Psoas muscle (tissue), 8 donors: ENCODE results near the gene TMCO2. TPM values are rescaled to one million over a fixed set of nuclear protein-coding genes. Genes with fewer than 3 reads are reported as not detected.

Experiments
- ATAC-seq, 4 donors: fragments of 200-7000 bp; cut with Tn5 transposase; one replicate each; pipeline ENCODE4 v1.9.1; 2020; ENCODE audit warnings: moderate library complexity in 3 of 4, mild to moderate bottlenecking in 2 of 4
- DNase-seq, 2 donors: peaks; one replicate each; pipeline ENCODE4 v3.0.0-alpha.2; 2020
- H3K27ac ChIP-seq: fragments of 200-600 bp; one replicate; pipeline ENCODE4 v1.8.0; 2022
- H3K27me3 ChIP-seq, 3 donors: fragments of 200-600 bp in 1 of 3; one replicate each; pipeline versions ENCODE4 v1.6.1 to v1.8.0; 2013 to 2022; ENCODE audit warnings: low read length in 2 of 3, mild to moderate bottlenecking in 2 of 3, moderate library complexity in 1 of 3; ENCODE audit not compliant: insufficient read depth in 3 of 3
- H3K36me3 ChIP-seq, 2 donors: fragments of 200-600 bp in 1 of 2; one replicate each; pipeline versions ENCODE4 v1.6.1 to v1.8.0; 2013 to 2022; ENCODE audit warnings: low read depth in 1 of 2, mild to moderate bottlenecking in 1 of 2, moderate library complexity in 1 of 2; ENCODE audit not compliant: insufficient read depth in 1 of 2
- H3K4me1 ChIP-seq: fragments of 200-600 bp; one replicate; pipeline ENCODE4 v1.8.0; 2022
- H3K4me3 ChIP-seq: fragments of 200-600 bp; one replicate; pipeline ENCODE4 v1.8.0; 2022; ENCODE audit warnings: mild to moderate bottlenecking
- H3K9me3 ChIP-seq: fragments of 200-600 bp; one replicate; pipeline ENCODE4 v1.8.0; 2022
- WGBS, 3 donors: extraction: QIAGEN DNeasy Blood & Tissue Kit; methylation state at CpG; one replicate each; pipeline versions ENCODE4 v1.1.6 to v1.1.7; 2013; 5-methylcytosine and 5-hydroxymethylcytosine counted together
- intact Hi-C, 2 donors: fragments of 100-400 bp; cut with DNase I; formaldehyde crosslinking; loops; one replicate each; pipeline versions ENCODE4 v1.11.0 to v1.14.2; 2022
- polyA plus RNA-seq, 3 donors: library from polyadenylated mRNA; stranded (reverse); fragments of 200-250 nt; gene quantifications; one replicate each; pipeline ENCODE4 v1.2.3, GENCODE V29; 2013
- total RNA-seq, 4 donors: library from RNA; stranded (reverse); fragmentation: NEBNext Ultra II Directional in 2 of 4; extraction: Animal tissue kit (Norgen Biotek cat#: 25700) in 2 of 4; gene quantifications; one replicate each; pipeline versions ENCODE4 v1.2.1 to v1.2.4, GENCODE V29; 2021 to 2023
- TF ChIP-seq, protein P1 (sequence below): fragments of 200-600 bp; IDR thresholded peaks from one replicate; pipeline ENCODE4 v1.8.0; 2022; ENCODE audit warnings: antibody characterized with exemption
- donor health status: healthy with polysubstance abuse.
- donor health status: DM: no; HTN: no; CAD: no; lungs with moderate emphysema.
- donor health status: Bipolar disorder and iron deficiency.
- donor health status: healthy.
- donor health status: DM: yes; HTN: yes; CAD: no.
- donor health status: DM: no; HTN: no; CAD: no.
- donor health status: DM: no; HTN: no; CAD: no.
- donor health status: DM: yes; HTN: yes; CAD: no.

TMCO2 gene
- total and polyA plus RNA-seq, 7 donors: 0.19 TPM; not detected in 6

GRCh38 chr1:40244138-40244744, 3.5 kb upstream of the TMCO2 start:
- H3K27ac ChIP-seq: no peak overlapping the region
- DNase-seq (no peak), ATAC-seq (no peak)
- no peak overlapping the region for H3K4me3 ChIP-seq
- H3K27me3 ChIP-seq: no peaks in the 10 kb centered on the region
- peaks cover 3 to 5% of the 10 kb centered on the region in 2 donors for H3K36me3 ChIP-seq
- TF ChIP-seq, protein P1, sequence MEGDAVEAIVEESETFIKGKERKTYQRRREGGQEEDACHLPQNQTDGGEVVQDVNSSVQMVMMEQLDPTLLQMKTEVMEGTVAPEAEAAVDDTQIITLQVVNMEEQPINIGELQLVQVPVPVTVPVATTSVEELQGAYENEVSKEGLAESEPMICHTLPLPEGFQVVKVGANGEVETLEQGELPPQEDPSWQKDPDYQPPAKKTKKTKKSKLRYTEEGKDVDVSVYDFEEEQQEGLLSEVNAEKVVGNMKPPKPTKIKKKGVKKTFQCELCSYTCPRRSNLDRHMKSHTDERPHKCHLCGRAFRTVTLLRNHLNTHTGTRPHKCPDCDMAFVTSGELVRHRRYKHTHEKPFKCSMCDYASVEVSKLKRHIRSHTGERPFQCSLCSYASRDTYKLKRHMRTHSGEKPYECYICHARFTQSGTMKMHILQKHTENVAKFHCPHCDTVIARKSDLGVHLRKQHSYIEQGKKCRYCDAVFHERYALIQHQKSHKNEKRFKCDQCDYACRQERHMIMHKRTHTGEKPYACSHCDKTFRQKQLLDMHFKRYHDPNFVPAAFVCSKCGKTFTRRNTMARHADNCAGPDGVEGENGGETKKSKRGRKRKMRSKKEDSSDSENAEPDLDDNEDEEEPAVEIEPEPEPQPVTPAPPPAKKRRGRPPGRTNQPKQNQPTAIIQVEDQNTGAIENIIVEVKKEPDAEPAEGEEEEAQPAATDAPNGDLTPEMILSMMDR: no peak
- no peaks in the 10 kb centered on the region for H3K9me3 ChIP-seq
- WGBS, 3 donors: 65 to 69% (median 66%) methylated on average over 4 of the region's 4 CpGs
- no peaks in the 10 kb centered on the region for H3K4me1 ChIP-seq
- intact Hi-C loops: no loop called here

DNA sequence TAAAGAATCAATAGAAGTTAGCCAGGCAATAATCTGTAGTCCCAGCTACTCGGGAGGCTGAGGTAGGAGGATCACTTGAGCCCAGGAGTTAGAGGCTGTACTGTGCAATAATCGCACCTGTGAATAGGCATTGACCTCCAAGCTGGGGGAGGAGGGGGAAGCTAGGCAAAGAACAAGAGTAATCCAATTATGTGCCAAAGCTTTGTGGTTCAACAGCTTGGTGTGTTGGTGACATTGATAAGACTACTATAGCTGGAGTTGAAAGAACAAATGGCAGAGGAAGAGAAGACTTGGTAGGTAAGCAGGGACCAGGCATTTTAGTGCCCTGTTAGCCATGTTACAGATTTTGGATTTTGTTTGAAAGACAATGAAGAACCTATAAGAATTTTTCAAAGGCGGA, 2.1 kb upstream of the TMCO2 start:
- Histone ChIP-seq H3K27me3 (no peaks in the 10 kb centered on the region), H3K9me3 (no peaks in the 10 kb centered on the region), H3K4me3 (no peak overlapping the region), H3K27ac (no peak overlapping the region), H3K36me3 (no peaks in the 10 kb centered on the region), H3K4me1 (no peaks in the 10 kb centered on the region)
- intact Hi-C loops: no loop called here
- ATAC-seq (no peak), DNase-seq (no peak)
- TF ChIP-seq, protein P1: no peak
- WGBS, 3 donors: 92 to 98% (median 97%) methylated on average over 3 of the region's 3 CpGs

DNA sequence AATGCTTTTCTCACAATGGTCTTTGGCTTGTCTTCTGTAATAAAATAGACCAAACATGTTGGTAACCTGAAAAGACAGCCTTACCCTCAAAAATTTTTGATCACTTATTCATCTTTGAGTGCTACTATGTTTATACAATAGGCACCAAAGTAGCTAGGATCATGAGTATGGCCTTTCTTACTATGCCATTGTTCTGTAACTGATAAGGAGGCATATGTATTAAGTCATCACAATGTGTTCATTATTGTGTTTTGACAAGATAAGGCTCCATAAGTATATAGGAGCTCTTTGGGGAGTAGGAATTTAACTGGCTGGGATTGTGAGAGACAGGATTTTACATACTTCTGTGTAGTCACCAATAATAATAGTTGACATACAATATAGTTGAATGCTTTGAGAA, 675 bp downstream of the TMCO2 start:
- Histone ChIP-seq H3K4me1 (no peaks in the 10 kb centered on the region), H3K27ac (no peak overlapping the region), H3K9me3 (no peaks in the 10 kb centered on the region), H3K4me3 (no peak overlapping the region), H3K36me3 (no peaks in the 10 kb centered on the region), H3K27me3 (no peaks in the 10 kb centered on the region)
- TF ChIP-seq, protein P1: no peak
- no peak for DNase-seq
- intact Hi-C loops: no loop called here
- ATAC-seq: no peak

GRCh38 chr1:40251456-40251855, 3.7 kb downstream of the TMCO2 start:
- DNase-seq: no peak
- peaks cover 15% of the 10 kb centered on the region for H3K4me1 ChIP-seq
- no peaks in the 10 kb centered on the region for H3K36me3 ChIP-seq
- no peak overlapping the region for H3K27ac ChIP-seq
- TF ChIP-seq, protein P1: no peak
- 76 to 80% (median 77%) methylated on average over 4 of the region's 4 CpGs for whole genome bisulfite sequencing, 3 donors
- no peaks in the 10 kb centered on the region for H3K27me3 ChIP-seq
- intact Hi-C loops: loop anchor here in 1 of 2 donors (10.0 kb wide), 2 partner anchors 87 to 207 kb away; partner anchors contain the start of genes CAP1 and RLF
- H3K9me3 ChIP-seq: no peaks in the 10 kb centered on the region
- H3K4me3 ChIP-seq: no peak overlapping the region
- no peak for ATAC-seq

- intact Hi-C loops: loop anchor here in 1 of 2 donors (10.0 kb wide), 2 partner anchors 88 to 208 kb away; partner anchors contain the start of genes CAP1 and RLF
- H3K4me3 ChIP-seq: no peak overlapping the region
Observed at GRCh38 chr1:40252601-40253000, 4.9 kb downstream of the TMCO2 start.

More at GRCh38 chr1:40252601-40253000, 4.9 kb downstream of the TMCO2 start:
- DNase-seq (no peak), ATAC-seq (no peak)
- no peaks in the 10 kb centered on the region for H3K36me3 ChIP-seq
- 59 to 88% (median 88%) methylated on average over 2 of the region's 2 CpGs for WGBS, 3 donors
- H3K9me3 ChIP-seq: no peaks in the 10 kb centered on the region
- TF ChIP-seq, protein P1: no peak
- peaks cover 22% of the 10 kb centered on the region for H3K4me1 ChIP-seq
- no peak overlapping the region for H3K27ac ChIP-seq
- H3K27me3 ChIP-seq: no peaks in the 10 kb centered on the region
